Fibroblast of skin of scalp (primary cell): Measurements from ENCODE around the gene PIK3CB.
"Not testable (repeated sequence)": the region's sequence is repeated elsewhere in the genome, so short reads cannot be mapped to it uniquely, and the experiment has no call there.

Experiments
- DNase-seq: peaks from one replicate; pipeline ENCODE4 v3.0.0-alpha.2; 2013

PIK3CB gene

GRCh38 chr3:138846824-138847223 lies 12.1 kb upstream of the PIK3CB start:
- DNase-seq: not testable (repeated sequence)

- no peak for DNase-seq
These were observed 11.6 kb upstream of the PIK3CB start for GRCh38 chr3:138846262-138846791.

DNA sequence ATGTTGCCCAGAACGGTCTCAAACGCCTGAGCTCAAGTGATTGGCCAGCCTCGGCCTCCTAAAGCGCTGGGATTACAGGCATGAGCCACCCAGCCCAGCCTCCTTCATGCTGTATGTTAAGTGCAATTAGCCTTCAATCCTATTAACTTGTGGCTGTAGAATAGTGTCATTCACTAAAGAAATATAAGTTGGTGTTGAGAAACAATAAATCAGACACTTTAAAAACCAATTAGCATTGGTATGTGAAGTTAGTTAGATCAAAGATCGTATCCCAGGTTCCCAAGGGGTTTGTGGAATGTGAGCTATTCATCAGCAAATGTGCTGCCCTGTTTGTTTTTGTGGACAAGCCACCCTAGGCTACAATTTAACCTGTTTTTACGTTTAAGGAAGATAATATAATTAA lies 11.0 kb upstream of the PIK3CB start:
- DNase-seq: peak; percentile 24

DNA sequence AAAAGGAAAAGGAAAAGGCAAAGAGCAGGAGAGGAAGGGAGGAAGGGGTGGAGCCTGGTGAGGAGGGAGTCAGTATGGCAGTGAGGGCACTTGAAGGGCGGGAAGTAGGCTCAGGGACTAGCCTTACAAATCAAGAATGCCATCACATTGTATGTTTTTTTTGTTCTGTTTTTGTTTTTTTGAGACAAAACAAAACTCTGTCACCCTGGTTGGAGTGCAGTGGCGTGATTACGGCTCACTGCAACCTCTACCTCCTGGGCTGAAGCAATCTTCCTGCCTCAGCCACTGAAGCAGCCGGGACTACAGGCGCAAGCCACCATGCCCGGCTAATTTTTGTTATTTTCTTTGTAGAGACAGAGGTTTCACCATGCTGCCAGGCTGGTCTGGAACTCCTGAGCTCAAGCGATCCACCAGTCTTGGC lies 10.5 kb upstream of the PIK3CB start:
- DNase-seq: no peak

GRCh38 chr3:138842483-138843188 lies 7.9 kb upstream of the PIK3CB start:
- DNase-seq: no peak

GRCh38 chr3:138838385-138838784 lies 3.7 kb upstream of the PIK3CB start:
- not testable (repeated sequence) for DNase-seq

- DNase-seq: not testable (repeated sequence)
These were observed 1.1 kb upstream of the PIK3CB start for GRCh38 chr3:138835846-138836245.

DNA sequence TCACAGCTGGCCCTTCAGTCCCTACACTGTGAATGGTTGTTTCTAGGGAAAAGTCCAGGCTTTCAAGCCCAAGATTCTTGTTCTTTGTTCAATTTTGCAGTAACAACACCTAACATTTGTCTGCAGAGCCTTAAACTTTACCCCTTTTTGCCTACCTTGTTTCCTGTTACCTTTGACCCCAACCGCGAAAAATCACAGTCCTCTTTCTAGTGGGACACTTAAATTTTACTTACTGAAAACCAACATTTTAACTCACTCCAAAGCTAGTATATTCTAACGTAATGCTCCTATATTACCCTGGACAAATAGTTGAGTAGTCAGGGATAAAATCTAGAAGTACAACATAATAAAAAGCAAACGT lies 649 bp upstream of the PIK3CB start:
- DNase-seq: no peak

DNA sequence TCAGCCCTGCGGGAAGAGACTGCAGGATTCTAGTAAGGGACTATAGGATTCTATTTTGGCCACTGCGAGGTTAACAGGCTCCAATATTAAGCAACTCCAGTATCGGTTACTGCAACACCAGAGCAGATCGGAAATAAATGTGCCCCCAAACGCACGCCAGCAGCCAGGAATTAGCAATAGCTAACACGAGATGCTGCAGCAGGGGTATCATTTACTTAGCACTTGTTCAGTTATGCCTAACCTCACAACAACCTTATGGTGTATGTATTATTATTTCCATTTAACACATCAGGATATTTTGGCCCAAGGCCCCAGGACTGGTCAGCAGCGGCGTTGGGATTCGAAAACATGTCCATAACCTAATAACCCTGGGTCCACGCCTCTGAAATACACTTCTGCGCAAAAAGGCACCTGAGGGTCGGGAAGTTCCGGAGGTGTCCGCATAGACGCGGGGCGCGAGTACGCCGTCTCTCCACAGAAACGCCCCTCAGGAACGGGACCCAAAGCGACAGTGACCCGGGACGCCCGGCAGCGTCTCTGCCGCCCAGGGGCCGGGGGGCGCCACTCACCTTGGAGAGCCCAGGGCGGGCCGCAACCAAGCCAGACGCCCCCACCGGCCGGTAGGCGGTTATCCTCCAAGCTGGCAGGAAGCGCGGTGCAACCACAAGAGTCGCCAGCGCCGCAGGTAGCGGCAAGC lies 681 bp downstream of the PIK3CB start:
- DNase-seq: no peak

DNA sequence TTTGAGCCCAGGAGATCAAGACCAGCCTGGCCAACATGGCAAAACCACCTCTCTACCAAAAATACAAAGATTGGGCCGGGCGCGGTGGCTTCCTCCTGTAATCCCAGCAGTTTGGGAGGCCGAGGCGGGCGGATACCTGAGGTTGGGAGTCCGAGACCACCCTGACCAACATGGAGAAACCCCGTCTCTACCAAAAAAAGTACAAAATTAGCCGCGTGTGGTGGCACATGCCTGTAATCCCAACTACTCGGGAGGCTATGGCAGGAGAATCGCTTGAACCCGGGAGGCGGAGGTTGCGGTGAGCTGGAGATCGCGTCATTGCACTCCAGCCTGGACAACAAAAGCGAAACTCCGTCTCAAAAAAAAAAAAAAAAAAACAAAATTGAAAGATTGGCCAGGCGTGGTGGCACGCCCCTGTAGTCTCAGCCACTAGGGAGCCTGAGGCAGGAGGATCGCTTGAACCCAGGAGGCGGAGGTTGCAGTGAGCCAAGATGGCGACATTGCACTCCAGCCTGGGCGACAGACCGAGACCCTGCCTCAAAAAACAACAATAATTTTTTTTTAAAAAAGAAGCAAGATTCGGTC lies 2.2 kb downstream of the PIK3CB start:
- DNase-seq: not testable (repeated sequence)

DNA sequence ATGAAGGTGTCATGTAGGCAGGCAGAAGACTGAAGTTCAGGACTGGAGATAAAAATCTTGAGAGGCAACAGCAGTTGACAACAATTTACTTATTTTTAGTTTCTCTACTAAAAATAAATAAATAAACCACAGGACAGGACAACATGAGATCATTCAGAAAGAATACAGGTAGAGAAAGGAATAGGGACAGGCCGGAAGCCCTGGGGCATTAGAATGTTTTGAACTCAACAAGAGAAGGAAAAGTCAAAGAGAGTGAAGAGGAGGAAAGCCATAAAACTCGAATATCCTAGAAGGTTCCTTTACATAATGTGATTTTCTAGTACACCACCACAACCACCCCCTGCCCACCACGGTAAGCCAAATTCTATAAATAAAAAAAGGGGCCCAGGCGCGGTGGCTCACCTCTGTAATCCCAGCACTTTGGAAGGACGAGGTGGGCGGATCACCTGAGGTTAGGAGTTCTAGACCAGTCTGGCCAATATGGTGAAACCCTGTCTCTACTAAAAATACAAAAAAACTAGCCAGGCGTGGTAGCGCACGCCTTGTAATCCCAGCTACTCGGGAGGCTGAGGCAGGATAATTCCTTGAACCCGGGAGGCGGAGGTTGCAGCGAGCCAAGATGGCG lies 4.7 kb downstream of the PIK3CB start:
- DNase-seq: no peak

- DNase-seq: no peak
These were observed 5.6 kb downstream of the PIK3CB start for GRCh38 chr3:138829097-138829496.

- DNase-seq: no peak
These were observed 7.5 kb downstream of the PIK3CB start for GRCh38 chr3:138827222-138827621.

DNA sequence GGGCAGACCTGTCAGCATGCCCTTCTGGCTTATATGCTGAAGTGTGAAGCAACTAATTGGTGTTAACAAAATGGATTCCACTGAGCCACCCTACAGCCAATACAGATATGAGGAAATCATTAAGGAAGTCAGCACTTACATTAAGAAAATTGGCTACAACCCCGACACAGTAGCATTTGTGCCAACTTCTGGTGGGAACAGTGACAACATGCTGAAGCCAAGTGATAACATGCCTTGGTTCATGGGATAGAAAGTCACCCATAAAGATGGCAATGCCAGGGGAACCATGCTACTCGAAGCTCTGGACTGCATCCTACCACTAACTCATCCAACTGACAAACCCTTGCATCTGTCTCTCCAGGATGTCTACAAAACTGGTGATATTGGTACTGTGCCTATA lies 9.4 kb downstream of the PIK3CB start:
- no peak for DNase-seq

- DNase-seq: peak; percentile 7
These were observed 10.6 kb downstream of the PIK3CB start for GRCh38 chr3:138824114-138824506.

DNA sequence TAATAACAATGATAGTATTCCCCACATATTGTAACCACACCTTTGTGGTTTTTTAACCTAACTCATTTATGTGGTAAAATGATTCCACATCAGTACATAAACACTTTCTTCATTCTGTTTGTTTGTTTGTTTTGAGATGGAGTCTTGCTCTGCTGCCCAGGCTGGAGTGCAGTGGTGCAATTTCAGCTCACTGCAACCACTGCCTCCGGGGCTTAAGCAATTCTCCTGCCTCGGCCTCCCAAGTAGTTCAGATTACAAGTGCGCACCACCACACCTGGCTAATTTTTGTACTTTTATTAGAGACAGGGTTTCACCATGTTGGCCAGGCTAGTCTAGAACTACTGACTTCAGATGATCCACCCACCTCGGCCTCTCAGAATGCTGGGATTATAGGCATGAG lies 14.3 kb downstream of the PIK3CB start:
- DNase-seq: not testable (repeated sequence)

DNA sequence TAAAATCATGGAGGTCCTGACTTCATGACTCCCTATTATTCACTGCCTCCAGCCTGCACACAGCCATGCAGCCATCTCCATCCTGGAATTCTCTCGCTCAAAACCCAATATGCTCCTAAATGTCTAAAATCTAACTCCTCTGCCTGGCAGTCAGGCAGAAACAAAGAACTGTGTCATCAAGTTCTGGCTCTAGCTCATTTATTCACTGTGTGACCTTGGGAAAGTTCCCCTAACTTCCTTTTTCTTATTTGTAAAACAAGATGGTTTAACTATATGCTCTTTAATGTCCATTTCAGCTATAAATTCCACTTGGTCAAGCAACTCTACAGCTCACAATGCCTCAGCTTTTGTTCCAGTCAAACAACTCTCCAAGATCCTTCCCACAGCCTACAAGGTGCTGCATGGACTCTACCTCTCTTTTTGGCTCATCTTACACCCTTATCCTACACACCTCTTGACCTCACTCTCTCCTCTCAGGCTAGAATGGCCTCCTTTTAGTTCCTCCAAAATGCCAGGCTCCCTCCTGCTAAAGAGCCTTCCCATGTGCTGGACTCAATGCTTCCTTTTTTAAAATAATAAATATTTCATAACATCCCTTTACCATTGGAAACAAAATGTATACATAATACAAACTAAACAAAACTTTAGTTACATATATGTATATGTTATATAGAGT lies 16.4 kb downstream of the PIK3CB start:
- DNase-seq: no peak

DNA sequence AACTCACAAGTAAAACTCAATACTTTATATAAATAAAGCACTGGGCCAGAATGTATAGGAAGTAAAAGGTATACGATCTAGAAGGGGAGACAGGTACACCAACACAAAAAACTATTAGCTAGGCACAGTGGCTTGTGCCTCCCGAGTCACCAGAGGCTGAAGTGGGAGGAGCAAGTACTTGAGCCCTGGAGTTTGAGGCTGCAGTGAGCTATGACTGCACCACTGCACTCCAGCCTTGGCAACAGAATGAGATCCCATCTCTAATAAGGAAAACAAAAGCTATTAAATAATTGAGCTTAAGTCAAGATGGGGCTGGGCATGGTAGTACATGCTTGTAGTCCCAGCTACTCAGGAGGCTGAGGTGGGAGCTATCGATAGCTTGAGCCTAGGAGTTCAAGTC lies 17.0 kb downstream of the PIK3CB start:
- DNase-seq: no peak

DNA sequence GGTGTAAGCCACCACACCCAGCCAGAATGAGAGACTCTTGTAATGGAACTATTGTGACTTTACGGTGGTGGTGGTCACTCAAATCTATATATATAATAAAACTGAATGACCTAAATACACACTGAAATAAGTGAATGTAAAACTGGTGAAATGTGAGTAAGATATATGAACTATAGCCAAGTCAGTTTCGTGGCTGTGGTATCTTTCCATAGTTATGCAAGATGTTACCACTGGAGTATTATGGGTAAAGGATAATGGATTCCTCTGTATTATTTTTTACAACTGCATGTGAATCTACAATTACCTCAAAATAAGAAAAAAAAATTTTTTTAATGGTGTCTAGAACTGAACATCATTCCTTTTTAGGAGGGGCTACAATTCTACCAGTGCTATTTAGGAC lies 21.9 kb downstream of the PIK3CB start:
- DNase-seq: peak; percentile 15

GRCh38 chr3:138809500-138810256 lies 25.1 kb downstream of the PIK3CB start:
- DNase-seq: no peak

GRCh38 chr3:138806376-138807080 lies 28.2 kb downstream of the PIK3CB start:
- no peak for DNase-seq
